K562 (cell line): ENCODE data around the gene INTS4. TPM values are rescaled to one million over a fixed set of nuclear protein-coding genes. Genes with fewer than 3 reads are reported as not detected.

Experiments used
- ASH1L ChIP-seq: fragments of 450-650 bp; IDR thresholded peaks from 2 replicates; pipeline ENCODE4 v1.6.1; 2018; ENCODE audit warnings: borderline replicate concordance, mild to moderate bottlenecking, low read depth; ENCODE audit not compliant: partially characterized antibody
- CAMTA2 ChIP-seq: fragments of 250-450 bp; sonication (Bioruptor Pico); conservative IDR thresholded peaks from 2 replicates; pipeline ENCODE4 v1.5.1; 2022
- CBFA2T3 ChIP-seq: fragments of 450-650 bp; IDR thresholded peaks from 2 replicates; pipeline ENCODE4 v1.6.1; 2017
- CCAR2 ChIP-seq: fragments of 200-400 bp; formaldehyde crosslinking; IDR thresholded peaks from 2 replicates; pipeline ENCODE4 v1.6.1; 2017; ENCODE audit warnings: mild to moderate bottlenecking, low read depth, low read length
- CTBP1 ChIP-seq: fragments of 450-650 bp; IDR thresholded peaks from 2 replicates; pipeline ENCODE4 v1.6.1; 2016; ENCODE audit warnings: borderline replicate concordance
- E2F3 ChIP-seq: fragments of 250-450 bp; sonication (Bioruptor Pico); IDR thresholded peaks from 2 replicates; pipeline ENCODE4 v1.4.0; 2020; ENCODE audit warnings: mild to moderate bottlenecking
- GTF2F1 ChIP-seq: IDR thresholded peaks from 2 replicates; pipeline ENCODE4 v1.6.1; 2011; ENCODE audit warnings: low read depth, low read length, improper control_type of control experiment
- KLF16 ChIP-seq: IDR thresholded peaks from 2 replicates; pipeline ENCODE4 v1.6.1; 2016; ENCODE audit warnings: antibody characterized with exemption
- MED1 ChIP-seq: sonication (generic); formaldehyde crosslinking; IDR thresholded peaks from 2 replicates; pipeline ENCODE4 v1.8.1; 2023; ENCODE audit warnings: missing genetic modification reagents, borderline replicate concordance
- MLLT1 ChIP-seq, 2 experiments: fragments of 450-650 bp; IDR thresholded peaks; 2 replicates each; pipeline ENCODE4 v1.6.1; 2016
- NFATC3 ChIP-seq: fragments of 450-650 bp; IDR thresholded peaks from 2 replicates; pipeline ENCODE4 v1.6.1; 2017; ENCODE audit warnings: mild to moderate bottlenecking
- NFXL1 ChIP-seq: fragments of 450-650 bp; formaldehyde crosslinking; IDR thresholded peaks from 2 replicates; pipeline ENCODE4 v1.4.0; 2021; ENCODE audit warnings: mild to moderate bottlenecking
- NONO ChIP-seq, 2 experiments: fragments of 200-400 bp in 1 of 2; fragments of 450-650 bp in 1 of 2; formaldehyde crosslinking in 1 of 2; IDR thresholded peaks; 2 replicates each; pipeline ENCODE4 v1.6.1; 2017; ENCODE audit warnings: low read depth in 2 of 2, mild to moderate bottlenecking in 2 of 2, moderate library complexity in 2 of 2, low read length in 1 of 2
- PHF8 ChIP-seq: fragments of 200-600 bp; sonication (generic); IDR thresholded peaks from 2 replicates; pipeline ENCODE4 v1.6.1; 2012; ENCODE audit warnings: mixed run types, mild to moderate bottlenecking, inconsistent platforms, low read length, moderate library complexity, borderline replicate concordance
- PREB ChIP-seq: sonication (generic); formaldehyde crosslinking; IDR thresholded peaks from 2 replicates; pipeline ENCODE4 v1.8.1; 2023; ENCODE audit warnings: mild to moderate bottlenecking, missing genetic modification reagents
- STAG1 ChIP-seq: sonication (generic); formaldehyde crosslinking; IDR thresholded peaks from 2 replicates; pipeline ENCODE4 v1.5.0; 2020; ENCODE audit warnings: missing genetic modification reagents, borderline replicate concordance
- YY1 ChIP-seq, 3 experiments: IDR thresholded peaks; 2 replicates each; pipeline ENCODE4 v1.6.1; 2011; ENCODE audit warnings: low read length in 2 of 3, mild to moderate bottlenecking in 2 of 3, moderate library complexity in 2 of 3, borderline replicate concordance in 1 of 3, control low read depth in 1 of 3, low read depth in 1 of 3; ENCODE audit not compliant: insufficient read depth in 3 of 3, insufficient replicate concordance in 2 of 3, control insufficient read depth in 1 of 3, insufficient read length in 1 of 3; ENCODE audit errors: extremely low read depth in 1 of 3
- ZFP1 ChIP-seq: fragments of 450-650 bp; formaldehyde crosslinking; IDR thresholded peaks from 2 replicates; pipeline ENCODE4 v1.4.0; 2020; ENCODE audit warnings: mild to moderate bottlenecking, mixed read lengths
- ZNF384 ChIP-seq: IDR thresholded peaks from 2 replicates; pipeline ENCODE4 v1.6.1; 2012; ENCODE audit warnings: low read depth, low read length, improper control_type of control experiment
- ZNF512 ChIP-seq: IDR thresholded peaks from 2 replicates; pipeline ENCODE4 v1.6.1; 2016; ENCODE audit warnings: missing genetic modification characterization, missing compliant biosample characterization
- ZNF57 ChIP-seq: fragments of 450-650 bp; formaldehyde crosslinking; IDR thresholded peaks from 2 replicates; pipeline ENCODE4 v1.4.0; 2020; ENCODE audit warnings: mild to moderate bottlenecking, moderate library complexity
- ZSCAN32 ChIP-seq: fragments of 450-650 bp; formaldehyde crosslinking; IDR thresholded peaks from 2 replicates; pipeline ENCODE4 v1.4.0; 2020; ENCODE audit warnings: mild to moderate bottlenecking, moderate library complexity
- polyA plus RNA-seq, 8 experiments: library from polyadenylated mRNA; depleted of rRNA in 4 of 8; stranded (reverse) in 5 of 8; unstranded in 3 of 8; fragments of >200 nt; fragmentation: Nextera tagmentation in 2 of 8; fragmentation: Illumina TruSeq in 1 of 8; extraction: Ambion mirVana in 2 of 8; extraction: Trizol in 1 of 8; gene quantifications; 2 replicates each; pipeline versions ENCODE4 v1.2.1 to v1.2.3, GENCODE V29; 2011 to 2014; ENCODE audit warnings: inconsistent platforms in 1 of 8, missing spikeins in 1 of 8
- total RNA-seq, 7 experiments: library from RNA; depleted of rRNA in 6 of 7; stranded (reverse); fragments of >200 nt in 6 of 7; fragmentation: Illumina TruSeq in 2 of 7; extraction: Trizol in 2 of 7; gene quantifications; 2 replicates each; pipeline versions ENCODE4 v1.2.1 to v1.2.3, GENCODE V29; 2011 to 2021; ENCODE audit warnings: low replicate concordance in 1 of 7
- TF ChIP-seq, protein P1 (sequence below): sonication (generic); formaldehyde crosslinking; IDR thresholded peaks from 2 replicates; pipeline ENCODE4 v1.8.0; 2022; ENCODE audit warnings: missing genetic modification reagents, mild to moderate bottlenecking, moderate library complexity, borderline replicate concordance

Gene INTS4
- total and polyA plus RNA-seq, 9 of the 15 experiments (the other 6 are each of a cell fraction or from before 2014, with no cell fraction given), result 28.4 to 53.4 (median 44.5) TPM

DNA sequence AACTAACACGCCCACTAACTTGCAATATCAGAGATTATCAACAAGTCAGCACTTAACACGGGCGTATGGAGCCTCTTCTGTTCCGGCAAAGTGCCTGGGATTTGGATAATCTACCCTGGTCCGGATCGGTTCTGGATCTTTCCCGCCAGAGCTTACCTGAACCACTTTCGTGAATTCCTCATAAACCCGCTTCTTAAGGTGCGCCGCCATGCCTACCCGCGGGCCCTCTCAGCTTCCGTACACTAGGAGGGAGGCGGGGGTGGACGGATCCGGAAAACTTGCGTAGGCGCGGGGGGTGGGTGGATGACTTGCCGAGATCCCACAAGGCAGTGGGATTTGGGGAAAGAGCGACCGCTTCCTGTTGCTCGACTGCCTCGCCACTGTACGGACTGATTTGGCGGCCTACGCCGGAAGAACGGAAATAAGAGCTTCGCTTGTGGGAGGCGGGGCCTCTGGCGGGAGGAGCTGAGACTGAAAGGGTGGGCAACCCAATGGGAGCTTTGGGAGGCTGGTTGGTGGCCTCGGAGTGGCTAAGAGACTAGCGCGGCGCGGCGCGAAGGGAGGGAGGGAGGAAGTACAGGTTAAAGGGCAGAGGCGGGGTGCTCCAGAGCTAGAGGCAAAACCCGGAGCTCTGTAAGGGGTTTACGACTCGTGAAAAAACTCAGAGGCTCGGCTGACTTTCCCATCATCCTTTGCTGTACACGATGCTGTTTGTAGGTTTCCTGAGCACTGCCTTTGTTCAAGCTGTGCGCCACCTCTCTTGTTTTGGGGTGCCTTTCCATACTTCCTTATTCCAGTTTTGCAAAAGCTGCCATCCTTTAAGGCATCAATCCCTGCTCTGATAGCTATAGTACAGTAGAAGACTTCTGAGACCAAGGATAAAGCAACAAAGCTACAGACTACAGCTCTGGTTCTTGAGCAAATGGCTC, at the start of gene INTS4 (continued):
- TF ChIP-seq MLLT1 (IDR thresholded peaks at IDR 0.05) (peak; percentile 59 to 66; a peak in 2 of 4 replicates), E2F3 (CRISPR knock-in tag) (no peak), PHF8 (peak; percentile 80; the same call in 1 of the 2 replicates), CCAR2 (no peak), GTF2F1 (no peak; the same call in 1 of the 2 replicates), YY1 (IDR thresholded peaks at IDR 0.05; ENCODE audit: borderline replicate concordance in 1 of 3, control insufficient read depth in 1 of 3, extremely low read depth in 1 of 3, insufficient read depth in 3 of 3, insufficient read length in 1 of 3, insufficient replicate concordance in 2 of 3, low read depth in 1 of 3, low read length in 2 of 3) (peak; percentile 62 to 96 (median 89)), CTBP1 (peak; percentile 71), STAG1 (no peak), ZFP1 (CRISPR knock-in tag) (no peak), ZSCAN32 (no peak), ZNF384 (peak; percentile 93), PREB (CRISPR knock-in tag) (no peak), CAMTA2 (CRISPR knock-in tag) (no peak), NFATC3 (no peak), MED1 (CRISPR knock-in tag) (no peak), CBFA2T3 (no peak), ZNF512 (tag) (no peak), ASH1L (peak; percentile 90), NONO (IDR thresholded peaks at IDR 0.05; ENCODE audit: low read depth in 2 of 2, low read length in 1 of 2) (no peak), KLF16 (peak; percentile 76), ZNF57 (no peak), NFXL1 (CRISPR knock-in tag) (no peak)
- TF ChIP-seq, protein P1, sequence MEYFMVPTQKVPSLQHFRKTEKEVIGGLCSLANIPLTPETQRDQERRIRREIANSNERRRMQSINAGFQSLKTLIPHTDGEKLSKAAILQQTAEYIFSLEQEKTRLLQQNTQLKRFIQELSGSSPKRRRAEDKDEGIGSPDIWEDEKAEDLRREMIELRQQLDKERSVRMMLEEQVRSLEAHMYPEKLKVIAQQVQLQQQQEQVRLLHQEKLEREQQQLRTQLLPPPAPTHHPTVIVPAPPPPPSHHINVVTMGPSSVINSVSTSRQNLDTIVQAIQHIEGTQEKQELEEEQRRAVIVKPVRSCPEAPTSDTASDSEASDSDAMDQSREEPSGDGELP (CRISPR knock-in tag), result peak; percentile 87
